Endodermal cell (in vitro differentiated cells): Measurements from ENCODE around the gene LRIG3. TPM values are rescaled to one million over a fixed set of nuclear protein-coding genes. Genes with fewer than 3 reads are reported as not detected.

ENCODE experiments used
- DNase-seq: peaks from one replicate; pipeline ENCODE4 v3.0.0-alpha.2; 2017
- H3K27ac ChIP-seq: 2 replicates; pipeline ENCODE4 v1.5.1; 2013; ENCODE audit warnings: mild to moderate bottlenecking, low read depth, low read length, moderate library complexity
- H3K27me3 ChIP-seq: 2 replicates; pipeline ENCODE4 v1.6.1; 2013; ENCODE audit warnings: mild to moderate bottlenecking, low read length, moderate library complexity; ENCODE audit not compliant: insufficient read depth, control insufficient read depth, poor library complexity, severe bottlenecking
- H3K36me3 ChIP-seq: 2 replicates; pipeline ENCODE4 v1.7.0; 2013; ENCODE audit warnings: mild to moderate bottlenecking, low read length, moderate library complexity; ENCODE audit not compliant: control insufficient read depth, insufficient read depth
- H3K4me1 ChIP-seq: one replicate; pipeline ENCODE4 v1.7.0; 2013; ENCODE audit warnings: low read length; ENCODE audit not compliant: control insufficient read depth, insufficient read depth
- H3K4me3 ChIP-seq: 2 replicates; pipeline ENCODE4 v1.5.1; 2013; ENCODE audit warnings: mild to moderate bottlenecking, low read length, moderate library complexity
- H3K9ac ChIP-seq: 2 replicates; pipeline ENCODE4 v1.6.1; 2013; ENCODE audit warnings: mild to moderate bottlenecking, low read length, moderate library complexity; ENCODE audit not compliant: poor library complexity, severe bottlenecking; ENCODE audit errors: extremely low read depth
- H3K9me3 ChIP-seq: 2 replicates; pipeline ENCODE4 v1.6.1; 2013; ENCODE audit warnings: mild to moderate bottlenecking, low read length, moderate library complexity; ENCODE audit not compliant: control insufficient read depth
- H3K27ac Mint-ChIP-seq: 2 replicates; pipeline ENCODE4 v1.8.0; 2020; ENCODE audit warnings: mixed read lengths
- H3K27me3 Mint-ChIP-seq: 2 replicates; pipeline ENCODE4 v1.8.0; 2021; ENCODE audit warnings: mild to moderate bottlenecking, mixed read lengths; ENCODE audit not compliant: insufficient read depth
- H3K36me3 Mint-ChIP-seq: 2 replicates; pipeline ENCODE4 v1.8.0; 2020; ENCODE audit warnings: low read depth, mixed read lengths
- H3K4me1 Mint-ChIP-seq: 2 replicates; pipeline ENCODE4 v1.8.0; 2020; ENCODE audit warnings: mixed read lengths
- H3K4me3 Mint-ChIP-seq: 2 replicates; pipeline ENCODE4 v1.8.0; 2020; ENCODE audit warnings: mild to moderate bottlenecking, moderate library complexity, mixed read lengths
- H3K9me3 Mint-ChIP-seq: 2 replicates; pipeline ENCODE4 v1.8.0; 2020; ENCODE audit warnings: mild to moderate bottlenecking, mixed read lengths
- CTCF ChIP-seq: fragments of 200-600 bp; sonication (generic); conservative IDR thresholded peaks from 2 replicates; pipeline ENCODE4 v1.5.0; 2021; ENCODE audit warnings: antibody characterized with exemption, mild to moderate bottlenecking
- WGBS, 2 experiments: methylation state at CpG; one replicate each; pipeline versions ENCODE4 v1.1.5 to v1.1.7; 2013; ENCODE audit warnings: missing lambda C conversion rate in 2 of 2, mixed read lengths in 1 of 2; ENCODE audit not compliant: insufficient coverage in 1 of 2, insufficient read length in 1 of 2; 5-methylcytosine and 5-hydroxymethylcytosine counted together
- total RNA-seq, 2 donors: library from RNA; stranded (reverse); fragmentation: NEBNext Ultra II Directional in 1 of 2; extraction: Animal tissue kit (Norgen Biotek cat#: 25700) in 1 of 2; gene quantifications; 2 replicates in 1 of 2; 3 replicates in 1 of 2; pipeline ENCODE4 v1.2.1, GENCODE V29; 2021

Gene LRIG3
- total RNA-seq, 2 donors from 2014 or later = 196 to 367 TPM

DNA sequence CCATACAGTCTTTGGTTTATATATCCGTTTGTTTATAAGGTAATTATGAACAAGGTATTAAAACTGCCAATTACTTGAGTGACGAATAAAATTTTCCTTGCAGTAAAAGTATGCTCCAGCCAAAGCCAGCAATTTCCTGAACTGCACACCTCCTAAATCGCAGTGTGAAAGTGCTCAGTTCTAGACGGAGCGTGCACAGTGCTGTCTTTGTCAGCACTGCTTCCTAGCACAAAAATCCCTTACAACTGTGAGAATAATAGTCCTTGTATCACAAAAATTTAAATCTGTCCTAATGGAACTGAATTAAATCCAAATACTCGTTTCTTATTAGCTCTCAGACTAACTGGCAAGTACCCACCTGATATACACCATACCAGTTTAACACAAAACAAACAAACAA lies 26.3 kb downstream of the LRIG3 start:
- Histone ChIP-seq H3K4me1 (peaks cover 5% of the 10 kb centered on the region), H3K9me3 (no peaks in the 10 kb centered on the region), H3K9ac (no peak overlapping the region), H3K27me3 (no peaks in the 10 kb centered on the region), H3K36me3 (peaks cover 97% of the 10 kb centered on the region), H3K27ac (no peak overlapping the region), H3K4me3 (peak overlapping the region; percentile 42)
- no peak overlapping the region for H3K4me3 Mint-ChIP-seq
- 94 to 96% methylated on average over 4 to 6 of the region's 6 CpGs for WGBS, 2 experiments
- no peaks in the 10 kb centered on the region for H3K9me3 Mint-ChIP-seq
- H3K27ac Mint-ChIP-seq = peak overlapping the region; percentile 64
- peaks cover 57% of the 10 kb centered on the region for H3K4me1 Mint-ChIP-seq
- H3K27me3 Mint-ChIP-seq = no peaks in the 10 kb centered on the region
- TF ChIP-seq CTCF = no peak
- peaks cover 81% of the 10 kb centered on the region for H3K36me3 Mint-ChIP-seq
- no peak for DNase-seq

- H3K36me3 Mint-ChIP-seq = peaks cover 80% of the 10 kb centered on the region
- peak overlapping the region; percentile 64 for H3K27ac Mint-ChIP-seq
- DNase-seq = no peak
- H3K9me3 Mint-ChIP-seq = no peaks in the 10 kb centered on the region
- H3K4me1 Mint-ChIP-seq = peaks cover 60% of the 10 kb centered on the region
- Histone ChIP-seq H3K27me3 (no peaks in the 10 kb centered on the region), H3K4me3 (peak overlapping the region; percentile 42), H3K9me3 (no peaks in the 10 kb centered on the region), H3K9ac (no peak overlapping the region), H3K27ac (peak overlapping the region; percentile 18), H3K4me1 (peaks cover 8% of the 10 kb centered on the region), H3K36me3 (peaks cover 99% of the 10 kb centered on the region)
- WGBS, 2 experiments = 91 to 100% methylated on average over 3 of the region's 3 CpGs
- no peak overlapping the region for H3K4me3 Mint-ChIP-seq
- no peaks in the 10 kb centered on the region for H3K27me3 Mint-ChIP-seq
- no peak for TF ChIP-seq CTCF
Measured at GRCh38 chr12:58893495-58893894, 26.8 kb downstream of the LRIG3 start.

GRCh38 chr12:58889557-58889956 lies 30.7 kb downstream of the LRIG3 start:
- Mint-ChIP-seq H3K36me3 (peaks cover 83% of the 10 kb centered on the region), H3K4me1 (peaks cover 48% of the 10 kb centered on the region), H3K9me3 (no peaks in the 10 kb centered on the region), H3K27ac (no peak overlapping the region), H3K4me3 (no peak overlapping the region), H3K27me3 (no peaks in the 10 kb centered on the region)
- DNase-seq = no peak
- no peak overlapping the region for H3K9ac ChIP-seq
- no peak overlapping the region for H3K27ac ChIP-seq
- no peak for TF ChIP-seq CTCF
- 92 to 93% methylated on average over 6 of the region's 6 CpGs for WGBS, 2 experiments
- no peak overlapping the region for H3K4me3 ChIP-seq
- peaks cover 98% of the 10 kb centered on the region for H3K36me3 ChIP-seq
- no peaks in the 10 kb centered on the region for H3K9me3 ChIP-seq
- H3K4me1 ChIP-seq = peaks cover 21% of the 10 kb centered on the region
- H3K27me3 ChIP-seq = no peaks in the 10 kb centered on the region
